AG10803 (cell line): ENCODE results near the gene CHPF2.

Experiments
- DNase-seq: peaks from one replicate; pipeline ENCODE4 v3.0.0; 2010; ENCODE audit warnings: low read depth
- H3K4me3 ChIP-seq: 2 replicates; pipeline ENCODE4 v1.5.1; 2011; ENCODE audit warnings: mild to moderate bottlenecking, low read length, control low read depth
- TF ChIP-seq, protein P1 (sequence below): conservative IDR thresholded peaks from 2 replicates; pipeline ENCODE4 v1.5.1; 2011; ENCODE audit warnings: mild to moderate bottlenecking, low read length, control low read depth, inconsistent platforms

CHPF2 gene

DNA sequence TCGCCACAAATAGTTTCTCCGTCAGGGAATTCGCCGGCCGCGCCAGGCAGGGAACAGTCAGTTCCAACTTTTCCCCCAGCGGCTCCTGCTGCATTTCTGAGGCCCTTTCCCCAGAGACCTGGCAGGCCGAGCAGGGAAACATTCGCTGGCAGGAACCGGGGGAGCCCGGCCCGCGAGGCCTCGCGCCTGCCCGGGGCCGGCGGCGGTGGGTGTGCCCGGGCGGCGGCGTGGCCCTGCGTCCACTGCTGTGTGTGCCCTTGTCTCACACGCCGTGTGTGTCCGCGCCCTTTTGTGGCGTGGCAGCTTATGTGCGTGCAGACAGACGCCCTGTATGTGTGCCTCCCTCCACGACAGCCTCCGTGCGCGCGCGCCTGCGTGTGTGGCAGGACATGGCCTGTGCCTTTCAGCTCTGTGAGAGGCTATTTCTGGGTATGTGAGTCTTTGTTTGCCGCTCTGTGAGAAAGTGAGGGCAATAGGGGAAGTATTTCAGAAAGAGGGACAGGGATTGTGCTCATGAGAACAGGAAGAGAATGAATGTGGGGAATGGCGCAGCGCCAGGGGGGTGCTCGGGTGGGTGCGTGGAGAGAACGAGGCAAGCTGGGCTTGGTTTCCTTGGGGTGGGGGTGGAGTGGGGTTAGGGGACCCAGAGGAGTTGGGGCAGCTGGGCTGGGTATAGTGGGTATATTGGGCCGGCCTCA is 16.9 kb downstream of the CHPF2 start:
- TF ChIP-seq, protein P1, sequence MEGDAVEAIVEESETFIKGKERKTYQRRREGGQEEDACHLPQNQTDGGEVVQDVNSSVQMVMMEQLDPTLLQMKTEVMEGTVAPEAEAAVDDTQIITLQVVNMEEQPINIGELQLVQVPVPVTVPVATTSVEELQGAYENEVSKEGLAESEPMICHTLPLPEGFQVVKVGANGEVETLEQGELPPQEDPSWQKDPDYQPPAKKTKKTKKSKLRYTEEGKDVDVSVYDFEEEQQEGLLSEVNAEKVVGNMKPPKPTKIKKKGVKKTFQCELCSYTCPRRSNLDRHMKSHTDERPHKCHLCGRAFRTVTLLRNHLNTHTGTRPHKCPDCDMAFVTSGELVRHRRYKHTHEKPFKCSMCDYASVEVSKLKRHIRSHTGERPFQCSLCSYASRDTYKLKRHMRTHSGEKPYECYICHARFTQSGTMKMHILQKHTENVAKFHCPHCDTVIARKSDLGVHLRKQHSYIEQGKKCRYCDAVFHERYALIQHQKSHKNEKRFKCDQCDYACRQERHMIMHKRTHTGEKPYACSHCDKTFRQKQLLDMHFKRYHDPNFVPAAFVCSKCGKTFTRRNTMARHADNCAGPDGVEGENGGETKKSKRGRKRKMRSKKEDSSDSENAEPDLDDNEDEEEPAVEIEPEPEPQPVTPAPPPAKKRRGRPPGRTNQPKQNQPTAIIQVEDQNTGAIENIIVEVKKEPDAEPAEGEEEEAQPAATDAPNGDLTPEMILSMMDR, result no peak
- peak overlapping the region; percentile 73 for H3K4me3 ChIP-seq
- peak; percentile 73 for DNase-seq

DNA sequence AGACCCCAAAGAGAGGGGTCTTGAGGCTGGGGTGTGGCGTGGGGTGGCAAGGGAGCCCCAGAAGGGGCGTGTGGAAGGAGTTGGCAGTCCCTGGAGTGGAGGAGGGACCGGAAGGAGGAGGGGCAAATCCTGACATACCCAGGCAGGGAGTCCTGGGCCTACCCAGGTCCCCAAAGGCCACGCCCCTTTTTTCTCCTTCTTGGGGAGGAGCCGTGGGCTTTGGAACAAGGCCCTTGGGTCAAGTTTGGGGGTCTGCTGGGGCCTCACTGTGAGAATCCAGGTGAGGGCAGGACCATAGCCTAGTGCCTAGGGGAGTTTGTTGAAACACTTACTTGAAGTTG is 17.4 kb downstream of the CHPF2 start:
- H3K4me3 ChIP-seq, result peak overlapping the region; percentile 73
- TF ChIP-seq, protein P1, result no peak
- peak; percentile 64 for DNase-seq

DNA sequence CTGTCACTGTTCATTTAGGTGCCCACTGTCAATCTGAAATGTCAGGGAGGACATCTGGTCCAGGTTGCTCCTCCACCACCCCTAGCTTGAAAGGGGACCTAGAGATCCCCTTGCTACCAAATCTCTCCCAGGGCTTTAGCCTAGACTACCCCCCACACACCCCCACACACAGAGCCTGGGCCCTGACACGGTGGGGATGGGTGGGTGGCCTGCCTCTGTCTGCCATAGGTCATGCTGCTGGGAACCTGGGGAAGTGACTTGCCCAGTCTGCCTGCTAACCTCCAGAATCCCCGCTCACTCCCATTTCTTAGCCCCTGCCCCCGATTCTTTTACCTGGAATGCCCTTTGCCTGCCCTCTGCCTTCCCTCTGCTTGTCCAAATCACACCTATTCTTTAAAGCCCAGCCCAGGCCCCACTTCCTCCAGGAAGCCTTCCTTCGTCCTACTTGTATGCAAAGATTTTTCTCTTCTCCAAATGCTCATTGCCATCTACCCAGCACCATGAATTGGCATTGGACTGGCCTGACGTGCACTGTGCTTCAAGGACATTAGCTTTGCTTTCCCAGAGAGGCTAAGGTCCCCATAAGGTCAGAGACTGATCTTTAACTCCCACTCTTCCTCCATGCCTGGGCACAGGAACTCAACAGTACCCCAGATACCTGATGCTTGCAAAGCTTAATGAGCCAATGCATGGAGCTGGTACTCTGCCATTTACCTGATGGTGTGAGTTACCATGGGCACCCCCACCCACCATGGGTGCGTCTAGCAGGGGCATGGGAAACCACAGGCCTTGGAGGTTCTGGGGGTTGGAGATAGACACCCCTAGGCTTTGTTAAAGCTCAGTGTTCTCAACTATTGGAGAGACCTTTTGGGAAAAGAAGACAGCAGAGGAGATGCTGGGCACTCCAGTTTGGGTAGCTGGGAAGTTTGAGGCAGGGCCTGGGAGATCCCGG is 18.2 kb downstream of the CHPF2 start:
- no peak for DNase-seq
- peak overlapping the region; percentile 56; the same call in 1 of the 2 replicates for H3K4me3 ChIP-seq
- TF ChIP-seq, protein P1, result no peak

DNA sequence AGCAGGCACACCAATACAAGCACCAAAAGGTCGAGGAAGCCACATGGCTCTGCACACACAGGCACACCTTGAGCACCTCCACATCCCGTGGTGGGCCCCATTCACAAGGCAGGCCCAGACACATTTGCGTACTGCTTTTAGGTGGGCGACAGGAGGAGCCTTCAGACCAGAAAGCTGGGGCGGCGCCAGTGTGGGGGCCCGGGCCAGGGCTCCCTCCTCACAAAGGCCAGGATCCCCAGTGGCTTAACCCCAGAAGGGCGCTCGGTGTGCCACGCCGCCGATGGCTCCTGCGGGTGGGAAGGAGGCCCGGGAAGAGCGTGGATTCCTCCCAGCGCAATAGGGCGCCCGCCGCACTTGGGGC is 19.0 kb downstream of the CHPF2 start:
- DNase-seq, result no peak
- TF ChIP-seq, protein P1, result no peak
- peak overlapping the region; percentile 56 for H3K4me3 ChIP-seq

DNA sequence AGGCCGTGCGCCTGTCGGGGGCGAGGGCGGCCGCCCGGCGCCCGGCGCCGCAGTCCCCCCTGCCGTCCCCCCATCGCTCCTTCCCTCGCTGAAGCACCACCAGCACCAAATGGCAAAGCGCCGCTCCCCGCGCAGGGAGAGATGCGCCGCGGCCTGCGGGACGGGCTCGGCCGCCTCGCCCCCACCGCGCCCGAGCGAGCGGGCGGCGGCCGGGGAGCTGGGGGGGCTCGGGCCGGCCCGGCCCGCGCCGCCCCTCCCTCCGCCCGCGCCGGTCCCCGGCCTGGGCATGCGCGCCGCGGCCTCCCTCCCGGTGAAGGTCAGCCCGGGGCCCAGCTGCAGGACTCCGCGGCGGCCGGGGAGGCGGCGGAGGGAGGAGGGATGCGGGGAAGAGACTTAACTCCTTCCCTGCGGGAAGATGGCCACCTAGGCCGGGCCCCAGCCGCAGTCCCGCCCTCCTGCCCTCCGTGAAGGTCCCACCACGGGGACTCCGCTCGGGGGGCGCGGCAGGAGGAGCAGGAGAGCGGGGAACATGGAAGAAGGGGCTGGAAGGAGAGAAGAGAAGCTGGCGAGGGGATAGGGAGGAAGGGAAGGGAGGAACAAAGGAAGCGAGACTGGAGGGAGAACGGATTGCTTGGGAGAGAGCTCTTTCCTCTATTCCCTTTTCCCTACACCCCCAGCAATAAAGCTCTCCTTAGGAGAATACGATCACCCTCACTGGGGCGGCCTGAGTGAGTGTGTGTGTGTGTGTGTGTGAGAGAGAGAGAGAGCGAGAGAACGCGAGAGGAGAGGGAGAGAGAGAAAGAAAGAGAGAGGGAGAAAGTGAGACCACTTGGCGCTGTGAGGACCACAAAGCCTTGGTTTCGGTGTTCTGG is 19.6 kb downstream of the CHPF2 start:
- TF ChIP-seq, protein P1, result no peak
- peak overlapping the region; percentile 73 for H3K4me3 ChIP-seq
- peak; percentile 78 for DNase-seq

DNA sequence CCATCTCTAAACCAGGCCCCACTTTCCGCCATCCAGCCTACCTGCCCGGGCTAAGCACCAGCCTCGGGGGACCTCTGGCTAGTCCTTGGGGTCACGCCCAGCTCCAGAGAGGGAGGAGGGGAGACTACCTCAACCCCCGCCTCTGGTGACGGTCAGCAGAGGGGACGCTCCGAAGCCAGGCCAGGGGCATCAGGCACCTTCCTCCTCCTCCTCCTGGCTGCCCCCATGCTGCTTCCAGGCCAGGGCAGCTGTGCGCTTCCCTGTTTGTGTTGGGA is 20.2 kb downstream of the CHPF2 start:
- TF ChIP-seq, protein P1, result no peak
- DNase-seq, result no peak
- H3K4me3 ChIP-seq, result peak overlapping the region; percentile 73
